ENCODE results near the gene MRPL53. TPM values are rescaled to one million over a fixed set of nuclear protein-coding genes. Genes with fewer than 3 reads are reported as not detected.

MRPL53 gene
- total and polyA plus RNA-seq, 2 of the 13 experiments (the other 11 are each of a cell fraction or from before 2014, with no cell fraction given) = 34.3 to 51.9 TPM

DNA sequence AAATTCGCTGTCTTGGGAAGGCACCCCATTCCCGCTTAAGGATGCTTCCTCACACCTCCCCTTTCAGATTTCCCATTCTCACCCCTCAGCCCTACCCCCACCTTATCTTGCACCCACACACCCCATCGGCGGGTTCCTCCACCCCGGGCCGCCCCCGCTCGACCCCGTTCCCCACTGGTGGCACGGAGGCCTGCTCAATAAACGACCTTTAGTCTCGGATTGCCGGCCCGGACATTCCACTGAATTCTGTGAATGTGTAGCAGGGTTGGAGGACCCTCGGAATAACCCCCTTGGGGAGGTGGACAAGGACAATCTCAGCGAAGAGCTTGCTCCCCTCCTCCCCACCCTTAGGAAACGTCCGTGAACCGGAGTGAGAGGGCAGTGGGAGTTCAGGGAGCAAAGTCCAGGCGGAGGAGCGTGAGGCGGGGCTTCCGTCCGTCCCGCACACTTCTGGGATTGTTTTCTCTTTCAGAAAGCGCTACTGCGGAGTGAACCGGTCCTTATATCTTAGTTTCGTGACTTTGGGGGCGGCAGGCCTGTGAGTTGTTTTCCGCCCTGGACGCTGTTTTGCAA lies 29.8 kb upstream of the MRPL53 start (continued):
- TF ChIP-seq ARNTL (CRISPR knock-in tag; IDR thresholded peaks at IDR 0.05) = no peak
- no peak for TF ChIP-seq ZNF737 (CRISPR knock-in tag; IDR thresholded peaks at IDR 0.05; ENCODE audit: borderline replicate concordance)
- no peak for TF ChIP-seq NPAS2 (CRISPR knock-in tag; IDR thresholded peaks at IDR 0.05; ENCODE audit: borderline replicate concordance)
- TF ChIP-seq, protein P1, sequence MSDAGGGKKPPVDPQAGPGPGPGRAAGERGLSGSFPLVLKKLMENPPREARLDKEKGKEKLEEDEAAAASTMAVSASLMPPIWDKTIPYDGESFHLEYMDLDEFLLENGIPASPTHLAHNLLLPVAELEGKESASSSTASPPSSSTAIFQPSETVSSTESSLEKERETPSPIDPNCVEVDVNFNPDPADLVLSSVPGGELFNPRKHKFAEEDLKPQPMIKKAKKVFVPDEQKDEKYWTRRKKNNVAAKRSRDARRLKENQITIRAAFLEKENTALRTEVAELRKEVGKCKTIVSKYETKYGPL (CRISPR knock-in tag; IDR thresholded peaks at IDR 0.05) = no peak
- no peak for TF ChIP-seq SMAD9 (CRISPR knock-in tag; IDR thresholded peaks at IDR 0.05)
- 0 out of 2 replicates have a peak, but pooled peaks have one; percentile 22 for TF ChIP-seq ZSCAN21 (CRISPR knock-in tag; IDR thresholded peaks at IDR 0.05; ENCODE audit: borderline replicate concordance)
- TF ChIP-seq, protein P2, sequence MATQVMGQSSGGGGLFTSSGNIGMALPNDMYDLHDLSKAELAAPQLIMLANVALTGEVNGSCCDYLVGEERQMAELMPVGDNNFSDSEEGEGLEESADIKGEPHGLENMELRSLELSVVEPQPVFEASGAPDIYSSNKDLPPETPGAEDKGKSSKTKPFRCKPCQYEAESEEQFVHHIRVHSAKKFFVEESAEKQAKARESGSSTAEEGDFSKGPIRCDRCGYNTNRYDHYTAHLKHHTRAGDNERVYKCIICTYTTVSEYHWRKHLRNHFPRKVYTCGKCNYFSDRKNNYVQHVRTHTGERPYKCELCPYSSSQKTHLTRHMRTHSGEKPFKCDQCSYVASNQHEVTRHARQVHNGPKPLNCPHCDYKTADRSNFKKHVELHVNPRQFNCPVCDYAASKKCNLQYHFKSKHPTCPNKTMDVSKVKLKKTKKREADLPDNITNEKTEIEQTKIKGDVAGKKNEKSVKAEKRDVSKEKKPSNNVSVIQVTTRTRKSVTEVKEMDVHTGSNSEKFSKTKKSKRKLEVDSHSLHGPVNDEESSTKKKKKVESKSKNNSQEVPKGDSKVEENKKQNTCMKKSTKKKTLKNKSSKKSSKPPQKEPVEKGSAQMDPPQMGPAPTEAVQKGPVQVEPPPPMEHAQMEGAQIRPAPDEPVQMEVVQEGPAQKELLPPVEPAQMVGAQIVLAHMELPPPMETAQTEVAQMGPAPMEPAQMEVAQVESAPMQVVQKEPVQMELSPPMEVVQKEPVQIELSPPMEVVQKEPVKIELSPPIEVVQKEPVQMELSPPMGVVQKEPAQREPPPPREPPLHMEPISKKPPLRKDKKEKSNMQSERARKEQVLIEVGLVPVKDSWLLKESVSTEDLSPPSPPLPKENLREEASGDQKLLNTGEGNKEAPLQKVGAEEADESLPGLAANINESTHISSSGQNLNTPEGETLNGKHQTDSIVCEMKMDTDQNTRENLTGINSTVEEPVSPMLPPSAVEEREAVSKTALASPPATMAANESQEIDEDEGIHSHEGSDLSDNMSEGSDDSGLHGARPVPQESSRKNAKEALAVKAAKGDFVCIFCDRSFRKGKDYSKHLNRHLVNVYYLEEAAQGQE (IDR thresholded peaks at IDR 0.05; ENCODE audit: borderline replicate concordance in 1 of 2, low read depth in 1 of 2, low read length in 2 of 2) = peak in 1 of 2 experiments; percentile 38; a peak in 1 of 4 replicates
- TF ChIP-seq, protein P3, sequence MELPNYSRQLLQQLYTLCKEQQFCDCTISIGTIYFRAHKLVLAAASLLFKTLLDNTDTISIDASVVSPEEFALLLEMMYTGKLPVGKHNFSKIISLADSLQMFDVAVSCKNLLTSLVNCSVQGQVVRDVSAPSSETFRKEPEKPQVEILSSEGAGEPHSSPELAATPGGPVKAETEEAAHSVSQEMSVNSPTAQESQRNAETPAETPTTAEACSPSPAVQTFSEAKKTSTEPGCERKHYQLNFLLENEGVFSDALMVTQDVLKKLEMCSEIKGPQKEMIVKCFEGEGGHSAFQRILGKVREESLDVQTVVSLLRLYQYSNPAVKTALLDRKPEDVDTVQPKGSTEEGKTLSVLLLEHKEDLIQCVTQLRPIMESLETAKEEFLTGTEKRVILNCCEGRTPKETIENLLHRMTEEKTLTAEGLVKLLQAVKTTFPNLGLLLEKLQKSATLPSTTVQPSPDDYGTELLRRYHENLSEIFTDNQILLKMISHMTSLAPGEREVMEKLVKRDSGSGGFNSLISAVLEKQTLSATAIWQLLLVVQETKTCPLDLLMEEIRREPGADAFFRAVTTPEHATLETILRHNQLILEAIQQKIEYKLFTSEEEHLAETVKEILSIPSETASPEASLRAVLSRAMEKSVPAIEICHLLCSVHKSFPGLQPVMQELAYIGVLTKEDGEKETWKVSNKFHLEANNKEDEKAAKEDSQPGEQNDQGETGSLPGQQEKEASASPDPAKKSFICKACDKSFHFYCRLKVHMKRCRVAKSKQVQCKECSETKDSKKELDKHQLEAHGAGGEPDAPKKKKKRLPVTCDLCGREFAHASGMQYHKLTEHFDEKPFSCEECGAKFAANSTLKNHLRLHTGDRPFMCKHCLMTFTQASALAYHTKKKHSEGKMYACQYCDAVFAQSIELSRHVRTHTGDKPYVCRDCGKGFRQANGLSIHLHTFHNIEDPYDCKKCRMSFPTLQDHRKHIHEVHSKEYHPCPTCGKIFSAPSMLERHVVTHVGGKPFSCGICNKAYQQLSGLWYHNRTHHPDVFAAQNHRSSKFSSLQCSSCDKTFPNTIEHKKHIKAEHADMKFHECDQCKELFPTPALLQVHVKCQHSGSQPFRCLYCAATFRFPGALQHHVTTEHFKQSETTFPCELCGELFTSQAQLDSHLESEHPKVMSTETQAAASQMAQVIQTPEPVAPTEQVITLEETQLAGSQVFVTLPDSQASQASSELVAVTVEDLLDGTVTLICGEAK (IDR thresholded peaks at IDR 0.05) = no peak
- TF ChIP-seq, protein P3 (CRISPR knock-in tag; IDR thresholded peaks at IDR 0.05) = no peak
- TF ChIP-seq KDM6A (CRISPR knock-in tag; IDR thresholded peaks at IDR 0.05; ENCODE audit: low read depth) = peak; percentile 89; the same call in 1 of the 2 replicates
- peak; percentile 89 for TF ChIP-seq ZSCAN9 (CRISPR knock-in tag; IDR thresholded peaks at IDR 0.05; ENCODE audit: borderline replicate concordance)
- TF ChIP-seq HOXA3 (CRISPR knock-in tag; IDR thresholded peaks at IDR 0.05) = peak; percentile 73; the same call in 1 of the 2 replicates
- no peak for TF ChIP-seq CBX1 (IDR thresholded peaks at IDR 0.05; ENCODE audit: low read depth)
- no peak for TF ChIP-seq ZFP36L1 (CRISPR knock-in tag; IDR thresholded peaks at IDR 0.05)
- peak; percentile 91 for TF ChIP-seq MIER3 (CRISPR knock-in tag; IDR thresholded peaks at IDR 0.05; ENCODE audit: borderline replicate concordance)
- no peak for TF ChIP-seq CCAR2 (optimal IDR thresholded peaks at IDR 0.05; ENCODE audit: low read depth, low read length)

All from HepG2 (cell line).